GM12892 (cell line): Measurements from ENCODE around the gene DHX38.
"Not testable (repeated sequence)": the region's sequence is repeated elsewhere in the genome, so short reads cannot be mapped to it uniquely, and the experiment has no call there.

ENCODE experiments used
- POLR2A ChIP-seq: IDR thresholded peaks from 2 replicates; pipeline ENCODE4 v1.6.1; 2011; ENCODE audit warnings: low read depth, low read length, control low read depth
- POLR2AphosphoS5 ChIP-seq: IDR thresholded peaks from 2 replicates; pipeline ENCODE4 v1.6.1; 2011; ENCODE audit warnings: low read depth, low read length, control low read depth
- TAF1 ChIP-seq: IDR thresholded peaks from 2 replicates; pipeline ENCODE4 v1.6.1; 2011; ENCODE audit warnings: low read depth, mild to moderate bottlenecking, control low read depth, low read length, borderline replicate concordance

DNA sequence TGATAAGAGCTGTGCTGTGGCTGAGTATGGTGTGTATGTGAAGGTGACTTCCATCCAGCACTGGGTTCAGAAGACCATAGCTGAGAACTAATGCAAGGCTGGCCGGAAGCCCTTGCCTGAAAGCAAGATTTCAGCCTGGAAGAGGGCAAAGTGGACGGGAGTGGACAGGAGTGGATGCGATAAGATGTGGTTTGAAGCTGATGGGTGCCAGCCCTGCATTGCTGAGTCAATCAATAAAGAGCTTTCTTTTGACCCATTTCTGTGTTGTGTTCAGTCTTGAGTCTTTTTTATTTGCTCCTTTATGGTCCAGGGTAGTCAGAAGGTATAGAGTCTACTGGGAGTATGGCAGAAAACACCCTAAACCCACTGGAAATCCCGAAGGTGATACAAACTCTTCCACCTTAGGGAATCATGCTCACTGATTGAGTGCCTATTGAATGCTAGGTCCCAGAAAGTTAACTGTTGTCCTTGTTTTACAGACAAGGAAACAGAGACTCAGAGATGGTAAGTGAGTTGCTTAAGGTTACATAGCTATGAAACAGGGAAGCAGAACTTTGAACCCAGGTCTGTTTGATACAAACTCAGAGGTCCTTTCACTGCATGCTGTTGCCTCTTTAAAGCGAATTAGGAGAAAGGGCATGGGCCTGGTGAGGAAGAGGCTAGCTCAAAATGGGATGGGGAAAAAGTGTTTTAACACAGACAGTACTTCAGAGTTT, 16.5 kb upstream of the DHX38 start:
- TF ChIP-seq POLR2A, POLR2AphosphoS5, TAF1: not testable (repeated sequence)
